RWPE2 (cell line): ENCODE results near the gene OTUD5.
A peak's percentile ranks its signal among the peaks of the same experiment; 100 is the strongest.

ENCODE experiments used
- ATAC-seq: fragments of 200-7000 bp; cut with Tn5 transposase; 3 replicates; pipeline ENCODE4 v1.9.1; 2021; ENCODE audit warnings: low read depth
- DNase-seq: peaks from one replicate; pipeline ENCODE4 v3.0.0-alpha.2; 2020; ENCODE audit warnings: low spot score
- H3K27ac ChIP-seq: fragments of 450-650 bp; 2 replicates; pipeline ENCODE4 v1.5.1; 2017; ENCODE audit warnings: mild to moderate bottlenecking; ENCODE audit not compliant: poor library complexity, severe bottlenecking
- H3K27me3 ChIP-seq: fragments of 250-450 bp; sonication (Bioruptor Pico); 2 replicates; pipeline ENCODE4 v1.5.1; 2021; ENCODE audit warnings: mild to moderate bottlenecking, moderate library complexity; ENCODE audit not compliant: insufficient read depth, poor library complexity, severe bottlenecking
- H3K36me3 ChIP-seq: fragments of 250-450 bp; sonication (Bioruptor Pico); 2 replicates; pipeline ENCODE4 v1.5.1; 2020; ENCODE audit warnings: low read depth, mild to moderate bottlenecking, moderate library complexity
- H3K4me1 ChIP-seq: fragments of 250-450 bp; sonication (Bioruptor Pico); 2 replicates; pipeline ENCODE4 v1.5.1; 2021; ENCODE audit warnings: mild to moderate bottlenecking, moderate library complexity; ENCODE audit not compliant: insufficient read depth, poor library complexity, severe bottlenecking
- H3K4me3 ChIP-seq: fragments of 250-450 bp; sonication (Bioruptor Pico); 2 replicates; pipeline ENCODE4 v1.5.1; 2021; ENCODE audit warnings: mild to moderate bottlenecking, moderate library complexity; ENCODE audit not compliant: severe bottlenecking
- H3K9me3 ChIP-seq: fragments of 250-450 bp; sonication (Bioruptor Pico); 2 replicates; pipeline ENCODE4 v1.5.1; 2021; ENCODE audit warnings: mild to moderate bottlenecking, moderate library complexity; ENCODE audit not compliant: severe bottlenecking
- TF ChIP-seq, protein P1 (sequence below): fragments of 450-650 bp; IDR thresholded peaks from one replicate; pipeline ENCODE4 v1.5.1; 2017; ENCODE audit warnings: mild to moderate bottlenecking, moderate library complexity; ENCODE audit not compliant: poor library complexity, severe bottlenecking

The OTUD5 gene

DNA sequence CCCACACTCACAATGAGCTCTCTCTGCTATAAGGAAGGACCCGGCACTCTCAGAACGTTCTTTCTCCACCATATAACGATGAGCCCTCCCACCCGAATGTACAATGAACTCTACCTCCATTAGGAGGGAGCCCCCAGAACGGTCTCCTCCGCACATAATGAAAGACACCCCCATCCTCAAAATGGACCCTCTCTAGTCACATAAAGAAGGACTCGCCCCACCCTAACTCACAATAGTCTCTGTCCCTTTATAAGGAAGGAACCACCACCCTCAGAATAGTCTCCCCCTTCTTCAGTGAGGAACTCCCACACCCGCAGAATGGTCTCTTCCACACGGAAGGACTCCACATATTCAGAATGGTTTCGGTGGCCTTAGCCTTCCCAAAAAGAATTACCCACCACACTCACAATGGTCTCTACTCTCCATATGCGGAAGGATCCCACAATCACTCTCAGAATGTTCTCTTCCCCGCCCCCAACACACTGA, 46.4 kb downstream of the OTUD5 start:
- TF ChIP-seq, protein P1, sequence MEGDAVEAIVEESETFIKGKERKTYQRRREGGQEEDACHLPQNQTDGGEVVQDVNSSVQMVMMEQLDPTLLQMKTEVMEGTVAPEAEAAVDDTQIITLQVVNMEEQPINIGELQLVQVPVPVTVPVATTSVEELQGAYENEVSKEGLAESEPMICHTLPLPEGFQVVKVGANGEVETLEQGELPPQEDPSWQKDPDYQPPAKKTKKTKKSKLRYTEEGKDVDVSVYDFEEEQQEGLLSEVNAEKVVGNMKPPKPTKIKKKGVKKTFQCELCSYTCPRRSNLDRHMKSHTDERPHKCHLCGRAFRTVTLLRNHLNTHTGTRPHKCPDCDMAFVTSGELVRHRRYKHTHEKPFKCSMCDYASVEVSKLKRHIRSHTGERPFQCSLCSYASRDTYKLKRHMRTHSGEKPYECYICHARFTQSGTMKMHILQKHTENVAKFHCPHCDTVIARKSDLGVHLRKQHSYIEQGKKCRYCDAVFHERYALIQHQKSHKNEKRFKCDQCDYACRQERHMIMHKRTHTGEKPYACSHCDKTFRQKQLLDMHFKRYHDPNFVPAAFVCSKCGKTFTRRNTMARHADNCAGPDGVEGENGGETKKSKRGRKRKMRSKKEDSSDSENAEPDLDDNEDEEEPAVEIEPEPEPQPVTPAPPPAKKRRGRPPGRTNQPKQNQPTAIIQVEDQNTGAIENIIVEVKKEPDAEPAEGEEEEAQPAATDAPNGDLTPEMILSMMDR, result no peak
- Histone ChIP-seq H3K27me3 (no peaks in the 10 kb centered on the region), H3K4me1 (no peaks in the 10 kb centered on the region), H3K27ac (peak overlapping the region; percentile 65), H3K4me3 (peak overlapping the region; percentile 93), H3K36me3 (peaks cover 30% of the 10 kb centered on the region), H3K9me3 (no peaks in the 10 kb centered on the region)
- DNase-seq, result no peak
- ATAC-seq, result no peak

DNA sequence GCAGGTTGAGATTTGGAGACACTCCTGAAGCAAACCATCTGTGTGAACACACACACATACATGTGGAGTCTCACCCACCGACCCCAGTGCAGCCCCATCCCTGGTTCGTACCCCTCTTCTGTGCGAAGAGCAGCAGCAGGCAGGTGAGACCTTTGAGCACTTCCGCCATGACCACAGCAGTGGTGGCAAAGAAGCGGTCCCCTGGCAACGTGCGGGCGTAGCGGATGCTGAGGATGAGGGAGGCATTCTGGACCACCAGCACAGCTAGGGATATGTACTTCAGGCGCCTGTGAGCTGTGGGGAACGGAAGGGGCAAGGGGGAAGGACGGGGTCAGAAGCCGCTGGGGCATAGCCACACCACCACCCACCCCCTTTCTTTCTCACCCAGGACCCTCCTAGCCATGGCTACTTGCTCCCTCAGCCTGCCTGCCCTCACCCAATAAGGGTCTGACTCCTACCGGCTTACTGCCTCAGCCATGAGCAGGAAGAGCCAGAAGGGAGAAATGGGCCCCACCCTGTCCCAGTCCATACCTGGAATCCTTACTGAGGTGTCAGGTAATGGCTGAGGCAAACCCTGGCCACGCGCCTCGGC, 47.6 kb downstream of the OTUD5 start:
- DNase-seq (no peak), ATAC-seq (no peak)
- H3K36me3 ChIP-seq, result peaks cover 22% of the 10 kb centered on the region
- H3K4me3 ChIP-seq, result no peak overlapping the region
- TF ChIP-seq, protein P1, result no peak
- no peaks in the 10 kb centered on the region for H3K27me3 ChIP-seq
- no peak overlapping the region for H3K27ac ChIP-seq
- no peaks in the 10 kb centered on the region for H3K4me1 ChIP-seq
- no peaks in the 10 kb centered on the region for H3K9me3 ChIP-seq

DNA sequence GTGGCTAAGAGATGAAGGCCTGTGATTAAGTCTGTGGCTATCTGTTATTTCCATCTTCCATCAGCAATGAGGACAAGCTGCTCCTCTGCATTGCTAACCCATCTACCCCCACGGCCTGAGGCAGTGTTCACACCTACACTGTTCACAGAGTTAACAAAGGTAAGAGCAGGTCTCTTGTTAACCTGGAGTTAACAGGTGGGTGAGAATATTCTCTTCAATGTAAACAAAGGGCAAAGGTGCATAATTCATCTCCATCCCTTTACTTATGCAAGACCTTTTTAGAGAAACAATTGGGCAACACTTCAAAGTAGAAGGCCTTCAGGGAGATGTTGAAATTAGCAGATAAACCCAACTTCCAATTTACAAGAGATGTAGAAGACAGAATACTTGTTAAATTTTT, 48.8 kb downstream of the OTUD5 start:
- Histone ChIP-seq H3K4me3 (no peak overlapping the region), H3K27me3 (no peaks in the 10 kb centered on the region), H3K4me1 (no peaks in the 10 kb centered on the region), H3K9me3 (no peaks in the 10 kb centered on the region), H3K27ac (no peak overlapping the region), H3K36me3 (peaks cover 22% of the 10 kb centered on the region)
- no peak for ATAC-seq
- no peak for DNase-seq
- TF ChIP-seq, protein P1, result no peak

DNA sequence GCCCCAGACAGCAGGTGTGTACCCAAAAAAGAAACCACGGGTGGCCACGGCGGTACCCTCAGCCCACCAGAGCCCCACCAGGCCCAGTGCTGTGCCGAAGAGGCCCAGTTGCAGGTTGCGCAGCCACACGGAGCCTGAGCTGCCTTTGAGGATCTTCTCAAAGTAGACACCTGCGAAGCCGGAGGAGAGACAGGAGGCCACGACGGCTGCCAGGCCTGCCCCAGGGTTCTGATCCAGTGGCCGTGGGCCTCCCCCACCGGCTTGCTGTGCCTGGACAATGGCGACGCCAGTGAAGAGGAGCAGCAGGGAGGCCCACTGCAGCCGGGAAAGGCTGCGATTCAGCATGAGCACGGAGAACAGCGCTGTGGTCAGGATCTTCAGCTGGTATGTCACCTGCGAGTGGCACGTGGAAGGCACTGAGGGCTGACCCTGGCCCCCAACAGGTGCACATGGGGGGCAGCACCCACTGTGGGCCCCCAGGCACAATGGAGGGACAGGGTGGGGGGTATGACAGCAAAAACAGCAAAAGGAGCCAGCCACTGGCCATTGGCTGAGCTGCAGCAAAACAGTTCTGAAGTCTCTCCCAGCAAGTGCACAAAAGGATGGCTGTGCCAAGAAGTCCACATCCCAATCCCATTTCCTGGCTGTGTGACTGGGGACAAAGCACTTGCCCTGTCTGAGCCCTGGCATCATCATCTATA, 52.2 kb downstream of the OTUD5 start:
- H3K36me3 ChIP-seq, result peaks cover 22% of the 10 kb centered on the region
- ATAC-seq (no peak), DNase-seq (no peak)
- H3K4me1 ChIP-seq, result no peaks in the 10 kb centered on the region
- H3K4me3 ChIP-seq, result no peak overlapping the region
- TF ChIP-seq, protein P1, result no peak
- H3K9me3 ChIP-seq, result no peaks in the 10 kb centered on the region
- no peaks in the 10 kb centered on the region for H3K27me3 ChIP-seq
- no peak overlapping the region for H3K27ac ChIP-seq

DNA sequence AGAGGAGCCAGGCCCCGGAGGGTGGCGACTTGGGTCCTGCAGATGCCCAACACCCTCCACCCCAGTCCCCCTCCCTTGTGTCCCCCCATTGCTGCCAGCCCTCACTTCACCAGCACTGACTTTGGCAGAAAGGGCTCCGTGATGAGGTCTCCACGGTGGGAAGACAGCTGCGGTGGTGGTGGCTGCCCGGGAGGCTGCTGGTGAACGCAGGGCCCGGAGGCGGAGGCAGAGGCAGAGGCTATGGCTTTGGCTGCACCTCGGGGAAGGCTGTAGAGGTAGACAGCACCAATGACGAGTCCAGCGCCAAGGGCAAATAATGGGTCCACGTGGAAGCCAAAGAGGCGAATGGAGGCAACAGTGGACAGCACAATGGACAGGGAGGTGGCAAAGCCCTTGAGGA, 52.8 kb downstream of the OTUD5 start:
- DNase-seq (no peak), ATAC-seq (peak; percentile 10; the same call in 1 of the 3 replicates)
- no peaks in the 10 kb centered on the region for H3K9me3 ChIP-seq
- H3K27ac ChIP-seq, result no peak overlapping the region
- TF ChIP-seq, protein P1, result no peak
- H3K36me3 ChIP-seq, result peaks cover 24% of the 10 kb centered on the region
- no peak overlapping the region for H3K4me3 ChIP-seq
- no peaks in the 10 kb centered on the region for H3K4me1 ChIP-seq
- no peaks in the 10 kb centered on the region for H3K27me3 ChIP-seq
